Neuronal stem cell (in vitro differentiated cells): ENCODE data around the gene SORCS3.

Source experiments
- DNase-seq: peaks from one replicate; pipeline ENCODE4 v3.0.0-alpha.2; 2013; ENCODE audit warnings: low spot score
- H2AFZ ChIP-seq: one replicate; pipeline ENCODE4 v1.6.1; 2013; ENCODE audit warnings: mild to moderate bottlenecking, low read length, inconsistent platforms
- H2AK5ac ChIP-seq: 2 replicates; pipeline ENCODE4 v1.6.1; 2013; ENCODE audit warnings: low read depth, mild to moderate bottlenecking, inconsistent platforms, low read length, moderate library complexity, mixed read lengths
- H2BK120ac ChIP-seq: 2 replicates; pipeline ENCODE4 v1.6.1; 2013; ENCODE audit warnings: low read depth, mild to moderate bottlenecking, inconsistent platforms, low read length, moderate library complexity, mixed read lengths
- H2BK12ac ChIP-seq: one replicate; pipeline ENCODE4 v1.6.1; 2013; ENCODE audit warnings: low read length, inconsistent platforms
- H2BK15ac ChIP-seq: 2 replicates; pipeline ENCODE4 v1.6.1; 2013; ENCODE audit warnings: mild to moderate bottlenecking, low read length, inconsistent platforms, mixed read lengths
- H2BK5ac ChIP-seq: one replicate; pipeline ENCODE4 v1.6.1; 2013; ENCODE audit warnings: inconsistent platforms, mild to moderate bottlenecking, low read length, moderate library complexity
- H3K14ac ChIP-seq: one replicate; pipeline ENCODE4 v1.6.1; 2013; ENCODE audit warnings: low read length, inconsistent platforms
- H3K18ac ChIP-seq: 2 replicates; pipeline ENCODE4 v1.6.1; 2013; ENCODE audit warnings: low read length, inconsistent platforms
- H3K23ac ChIP-seq: 2 replicates; pipeline ENCODE4 v1.6.1; 2013; ENCODE audit warnings: low read depth, mild to moderate bottlenecking, mixed read lengths, low read length, inconsistent platforms; ENCODE audit not compliant: poor library complexity
- H3K27ac ChIP-seq: replicated peaks from 3 replicates; pipeline ENCODE4 v1.5.1; 2013; ENCODE audit warnings: low read length, inconsistent platforms
- H3K27me3 ChIP-seq, 3 experiments: 2 replicates each; pipeline ENCODE4 v1.6.1; 2013; ENCODE audit warnings: low read length in 3 of 3, mild to moderate bottlenecking in 2 of 3, inconsistent platforms in 1 of 3, low read depth in 1 of 3, mixed read lengths in 1 of 3, moderate library complexity in 1 of 3; ENCODE audit not compliant: control insufficient read depth in 3 of 3, insufficient read depth in 3 of 3
- H3K36me3 ChIP-seq, 2 donors: replicated peaks in 1 of 2; 2 replicates each; pipeline ENCODE4 v1.6.1; 2013; ENCODE audit warnings: low read length in 2 of 2; ENCODE audit not compliant: control insufficient read depth in 2 of 2, insufficient read depth in 2 of 2
- H3K4ac ChIP-seq: 2 replicates; pipeline ENCODE4 v1.6.1; 2013; ENCODE audit warnings: inconsistent platforms, mild to moderate bottlenecking, low read length, moderate library complexity
- H3K4me1 ChIP-seq, 2 donors: 1 replicate in 1 of 2; 2 replicates in 1 of 2; pipeline ENCODE4 v1.6.1; 2013; ENCODE audit warnings: low read length in 2 of 2, low read depth in 1 of 2; ENCODE audit not compliant: control insufficient read depth in 2 of 2, insufficient read depth in 1 of 2
- H3K4me2 ChIP-seq: one replicate; pipeline ENCODE4 v1.6.1; 2013; ENCODE audit warnings: mild to moderate bottlenecking, low read length, inconsistent platforms; ENCODE audit not compliant: insufficient read depth, poor library complexity, severe bottlenecking
- H3K4me3 ChIP-seq, 2 donors: 2 replicates each; pipeline ENCODE4 v1.5.1; 2013; ENCODE audit warnings: low read length in 2 of 2, mild to moderate bottlenecking in 2 of 2, inconsistent platforms in 1 of 2, moderate library complexity in 1 of 2
- H3K79me1 ChIP-seq: one replicate; pipeline ENCODE4 v1.6.1; 2013; ENCODE audit warnings: low read depth, mild to moderate bottlenecking, inconsistent platforms, low read length, moderate library complexity
- H3K9ac ChIP-seq: one replicate; pipeline ENCODE4 v1.6.1; 2013; ENCODE audit warnings: mild to moderate bottlenecking, low read depth, low read length, inconsistent platforms; ENCODE audit not compliant: poor library complexity
- H3K9me3 ChIP-seq, 2 donors: replicated peaks in 1 of 2; 2 replicates each; pipeline versions ENCODE3 to v1.6.1; 2013; ENCODE audit warnings: low read length in 2 of 2, mild to moderate bottlenecking in 2 of 2, inconsistent platforms in 1 of 2, low read depth in 1 of 2, mixed read lengths in 1 of 2, moderate library complexity in 1 of 2; ENCODE audit not compliant: control insufficient read depth in 2 of 2, insufficient read depth in 1 of 2
- H4K8ac ChIP-seq: one replicate; pipeline ENCODE4 v1.6.1; 2013; ENCODE audit warnings: low read depth, mild to moderate bottlenecking, inconsistent platforms, low read length, moderate library complexity
- H4K91ac ChIP-seq: one replicate; pipeline ENCODE4 v1.6.1; 2013; ENCODE audit warnings: low read length, low read depth, mild to moderate bottlenecking, inconsistent platforms; ENCODE audit not compliant: poor library complexity
- WGBS, 2 donors: extraction: QIAGEN DNeasy Blood & Tissue Kit; methylation state at CpG; one replicate each; pipeline ENCODE4 v1.1.7; 2013; ENCODE audit warnings: missing lambda C conversion rate in 2 of 2, mixed read lengths in 1 of 2; ENCODE audit not compliant: insufficient read length in 2 of 2, insufficient replicate concordance in 1 of 2; ENCODE audit errors: extremely low coverage in 2 of 2; 5-methylcytosine and 5-hydroxymethylcytosine counted together

SORCS3 gene

GRCh38 chr10:105269689-105270088 lies 628.6 kb downstream of the SORCS3 start:
- no peak overlapping the region for H2BK5ac ChIP-seq
- H3K18ac ChIP-seq: no peak overlapping the region
- no CpG with 5 or more reads among the region's 3 CpGs for WGBS, 2 donors
- no peaks in the 10 kb centered on the region for H3K36me3 ChIP-seq
- H2AFZ ChIP-seq: no peak overlapping the region
- no peak overlapping the region for H2BK120ac ChIP-seq
- H3K79me1 ChIP-seq: no peaks in the 10 kb centered on the region
- H3K4me3 ChIP-seq: no peak overlapping the region
- no peak overlapping the region for H2BK12ac ChIP-seq
- H3K9me3 ChIP-seq: no peaks in the 10 kb centered on the region
- no peak overlapping the region for H3K14ac ChIP-seq
- H3K4ac ChIP-seq: no peak overlapping the region
- H3K4me2 ChIP-seq: no peak overlapping the region
- H3K27ac ChIP-seq: no peak overlapping the region
- H3K4me1 ChIP-seq: no peaks in the 10 kb centered on the region
- DNase-seq: no peak
- no peaks in the 10 kb centered on the region for H3K27me3 ChIP-seq
- no peak overlapping the region for H2BK15ac ChIP-seq
- no peak overlapping the region for H3K9ac ChIP-seq
- H2AK5ac ChIP-seq: no peak overlapping the region
- no peak overlapping the region for H3K23ac ChIP-seq
- no peak overlapping the region for H4K8ac ChIP-seq
- H4K91ac ChIP-seq: no peak overlapping the region

GRCh38 chr10:105274556-105275070 lies 633.5 kb downstream of the SORCS3 start:
- Histone ChIP-seq H3K27ac (no peak overlapping the region), H4K91ac (no peak overlapping the region), H3K9me3 (no peaks in the 10 kb centered on the region), H2AK5ac (no peak overlapping the region), H3K4me2 (no peak overlapping the region), H3K9ac (no peak overlapping the region), H3K4ac (no peak overlapping the region), H3K14ac (no peak overlapping the region), H3K27me3 (no peaks in the 10 kb centered on the region), H4K8ac (no peak overlapping the region), H2BK12ac (no peak overlapping the region), H3K36me3 (no peaks in the 10 kb centered on the region), H3K4me1 (no peaks in the 10 kb centered on the region), H2BK5ac (no peak overlapping the region), H3K4me3 (no peak overlapping the region), H3K18ac (no peak overlapping the region), H3K79me1 (no peaks in the 10 kb centered on the region), H2AFZ (no peak overlapping the region), H3K23ac (no peak overlapping the region), H2BK15ac (no peak overlapping the region), H2BK120ac (no peak overlapping the region)
- WGBS, 2 donors: no CpG with 5 or more reads among the region's 3 CpGs
- no peak for DNase-seq

DNA sequence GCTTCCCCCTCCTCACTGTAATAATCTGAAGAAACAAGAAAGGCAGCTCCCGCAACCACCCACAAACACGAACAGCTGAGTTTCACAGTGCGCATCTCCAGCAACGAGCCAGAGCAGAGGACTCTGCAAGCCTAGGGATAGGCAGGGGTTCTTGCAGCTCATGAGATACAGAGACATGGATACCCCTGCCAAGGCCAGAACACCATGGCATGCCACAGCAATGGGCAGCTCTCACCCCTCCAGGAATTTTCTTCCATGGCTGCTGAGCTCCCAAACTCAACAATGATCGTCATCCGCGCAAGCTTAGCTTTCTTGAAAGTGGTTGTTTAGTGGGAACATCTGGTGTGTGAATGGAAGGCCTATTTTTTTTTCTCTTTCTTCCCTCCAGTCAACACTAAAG lies 637.3 kb downstream of the SORCS3 start:
- Histone ChIP-seq H2AK5ac (no peak overlapping the region), H2BK12ac (no peak overlapping the region), H3K36me3 (no peaks in the 10 kb centered on the region), H3K9ac (no peak overlapping the region), H3K18ac (no peak overlapping the region), H3K14ac (no peak overlapping the region), H3K4me1 (no peaks in the 10 kb centered on the region), H3K9me3 (no peaks in the 10 kb centered on the region), H3K23ac (no peak overlapping the region), H2BK5ac (no peak overlapping the region), H3K27me3 (no peaks in the 10 kb centered on the region), H3K79me1 (no peaks in the 10 kb centered on the region), H4K8ac (no peak overlapping the region), H3K4me2 (no peak overlapping the region), H3K27ac (no peak overlapping the region), H2BK120ac (no peak overlapping the region), H2BK15ac (no peak overlapping the region), H3K4ac (no peak overlapping the region), H2AFZ (no peak overlapping the region), H4K91ac (no peak overlapping the region), H3K4me3 (no peak overlapping the region)
- no peak for DNase-seq
- WGBS, 2 donors: no CpG with 5 or more reads among the region's 7 CpGs

- Histone ChIP-seq H2BK5ac (no peak overlapping the region), H3K27ac (no peak overlapping the region), H3K14ac (no peak overlapping the region), H3K79me1 (no peaks in the 10 kb centered on the region), H3K27me3 (no peaks in the 10 kb centered on the region), H3K9me3 (no peaks in the 10 kb centered on the region), H3K9ac (no peak overlapping the region), H3K23ac (no peak overlapping the region), H2BK120ac (no peak overlapping the region), H3K4me1 (peaks cover 0 to 1% of the 10 kb centered on the region in 2 donors), H2AK5ac (no peak overlapping the region), H3K18ac (no peak overlapping the region), H2BK15ac (no peak overlapping the region), H4K91ac (no peak overlapping the region), H4K8ac (no peak overlapping the region), H3K36me3 (no peaks in the 10 kb centered on the region), H3K4me2 (no peak overlapping the region), H3K4me3 (no peak overlapping the region), H2AFZ (no peak overlapping the region), H3K4ac (no peak overlapping the region), H2BK12ac (no peak overlapping the region)
- DNase-seq: no peak
Observed at GRCh38 chr10:105279101-105279500, 638.0 kb downstream of the SORCS3 start.
